ENCODE data around the gene STEAP2.
A peak's percentile ranks its signal among the peaks of the same experiment; 100 is the strongest.
"Not testable (repeated sequence)": the region's sequence is repeated elsewhere in the genome, so short reads cannot be mapped to it uniquely, and the experiment has no call there.

Gene STEAP2

DNA sequence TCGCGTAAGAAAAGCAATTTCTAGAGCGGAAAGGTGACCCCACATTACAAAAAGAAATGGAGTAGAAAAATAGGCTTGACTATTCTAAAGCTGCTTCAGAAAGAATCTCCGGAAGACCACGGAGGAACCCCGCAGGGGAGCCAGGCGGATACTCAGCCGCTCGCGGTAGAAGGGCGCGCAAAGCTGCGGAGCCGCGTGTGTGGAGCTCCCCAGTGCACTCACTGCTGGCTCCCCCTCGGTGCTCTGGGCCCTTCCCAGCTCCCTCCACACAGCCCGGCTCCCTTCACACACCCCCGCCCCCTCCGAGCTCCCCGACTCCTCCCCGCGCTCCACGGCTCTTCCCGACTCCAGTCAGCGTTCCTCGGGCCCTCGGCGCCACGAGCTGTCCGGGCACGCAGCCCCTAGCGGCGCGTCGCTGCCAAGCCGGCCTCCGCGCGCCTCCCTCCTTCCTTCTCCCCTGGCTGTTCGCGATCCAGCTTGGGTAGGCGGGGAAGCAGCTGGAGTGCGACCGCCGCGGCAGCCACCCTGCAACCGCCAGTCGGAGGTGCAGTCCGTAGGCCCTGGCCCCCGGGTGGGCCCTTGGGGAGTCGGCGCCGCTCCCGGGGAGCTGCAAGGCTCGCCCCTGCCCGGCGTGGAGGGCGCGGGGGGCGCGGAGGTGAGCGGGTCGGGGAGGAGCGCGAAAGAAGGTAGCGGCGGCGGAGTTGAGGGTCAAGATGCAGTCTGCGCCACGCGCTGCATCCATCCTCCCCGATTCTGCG is at the start of gene STEAP2:
Gene STEAP2 (plus strand): TSS at position 350 of the 758 bp plus-strand sequence. CDS start 13,343 bp downstream, outside the sequence.
- DNase-seq (ENCODE audit: low read depth, low spot score), result peak; percentile 95

DNA sequence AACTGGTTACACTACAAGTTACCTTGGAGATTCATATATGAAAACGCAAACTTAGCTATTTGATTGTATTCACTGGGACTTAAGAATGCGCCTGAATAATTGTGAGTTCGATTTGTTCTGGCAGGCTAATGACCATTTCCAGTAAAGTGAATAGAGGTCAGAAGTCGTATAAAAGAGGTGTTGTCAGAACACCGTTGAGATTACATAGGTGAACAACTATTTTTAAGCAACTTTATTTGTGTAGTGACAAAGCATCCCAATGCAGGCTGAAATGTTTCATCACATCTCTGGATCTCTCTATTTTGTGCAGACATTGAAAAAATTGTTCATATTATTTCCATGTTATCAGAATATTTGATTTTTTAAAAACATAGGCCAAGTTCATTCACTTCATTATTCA is 48.0 kb upstream of the STEAP2 start:
- no peak for DNase-seq (ENCODE audit: low read depth, low spot score)

DNA sequence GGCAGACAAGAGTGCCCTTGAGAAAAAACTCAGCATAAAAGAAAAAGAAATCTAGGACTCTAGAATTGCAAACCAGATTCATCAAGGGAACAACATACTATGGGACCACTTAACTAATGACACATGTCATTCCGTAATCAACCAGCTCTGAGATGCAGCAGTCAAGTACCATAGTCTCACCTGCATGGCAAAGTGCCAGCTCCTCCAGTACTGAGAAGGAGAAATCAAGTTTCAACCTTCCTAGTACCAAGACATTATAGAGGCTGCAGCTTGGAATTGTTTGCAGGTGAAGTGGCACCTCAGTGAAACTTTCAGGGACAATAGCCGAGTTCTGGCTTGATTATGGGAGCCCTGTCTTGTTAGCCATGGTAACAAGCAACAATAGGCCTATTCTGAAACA is 45.8 kb upstream of the STEAP2 start:
- no peak for DNase-seq (ENCODE audit: low read depth, low spot score)

DNA sequence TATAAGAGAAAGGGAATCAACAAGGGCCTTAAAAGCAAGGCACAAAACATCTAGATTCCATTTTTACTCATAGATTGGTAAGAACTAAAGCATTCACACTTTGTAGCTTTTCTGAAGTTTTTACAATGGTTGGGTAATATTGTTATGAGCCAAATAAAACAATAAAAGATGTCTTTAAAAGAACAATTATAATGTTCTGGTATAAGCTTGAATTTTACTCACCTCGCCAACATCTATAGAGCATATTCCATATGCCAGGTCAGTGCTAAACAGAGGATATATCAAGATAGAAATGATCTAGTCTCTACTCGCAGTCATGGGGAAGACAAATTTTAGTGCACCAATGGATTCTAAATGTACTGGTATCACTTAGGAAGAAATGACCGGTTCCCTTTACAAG is 45.4 kb upstream of the STEAP2 start:
- no peak for DNase-seq (ENCODE audit: low read depth, low spot score)

DNA sequence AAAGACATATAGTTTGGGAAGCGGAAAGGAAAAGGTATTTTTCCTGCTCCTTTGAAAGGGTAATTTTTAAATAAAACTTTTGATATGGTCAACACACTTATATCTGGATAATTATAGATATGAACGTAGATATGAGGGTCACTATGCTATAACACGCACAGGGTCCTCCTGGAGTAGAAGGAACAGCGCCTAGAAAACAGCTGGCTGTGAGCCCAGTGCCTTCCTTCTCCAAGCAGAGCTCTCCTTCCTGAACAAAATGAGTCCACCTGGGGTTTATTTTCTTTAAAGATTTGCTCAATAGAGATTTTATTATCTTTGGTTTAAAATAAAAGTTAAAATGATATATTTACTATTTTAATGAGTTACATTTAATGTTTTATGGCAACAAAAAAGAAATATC is 44.2 kb upstream of the STEAP2 start:
- no peak for DNase-seq (ENCODE audit: low read depth, low spot score)

DNA sequence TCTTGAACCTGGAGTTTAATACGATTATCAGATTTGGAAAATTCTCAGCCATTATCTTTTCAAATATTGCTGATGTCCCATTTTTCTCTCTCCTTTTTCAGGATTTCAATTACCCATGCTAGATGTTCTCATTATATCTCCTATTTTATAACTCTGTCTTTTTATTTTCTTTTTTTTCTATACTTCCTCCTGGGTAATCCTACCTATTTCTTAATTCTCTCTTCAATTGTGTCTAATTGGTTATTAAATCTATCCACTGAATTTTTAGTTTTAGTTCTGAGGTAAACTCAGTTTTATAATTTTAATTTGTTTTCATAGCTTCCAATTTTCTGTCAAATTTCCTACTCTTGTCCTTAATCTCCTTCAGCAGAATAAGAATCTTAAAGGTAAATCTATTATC is 41.6 kb upstream of the STEAP2 start:
- no peak for DNase-seq (ENCODE audit: low read depth, low spot score)

DNA sequence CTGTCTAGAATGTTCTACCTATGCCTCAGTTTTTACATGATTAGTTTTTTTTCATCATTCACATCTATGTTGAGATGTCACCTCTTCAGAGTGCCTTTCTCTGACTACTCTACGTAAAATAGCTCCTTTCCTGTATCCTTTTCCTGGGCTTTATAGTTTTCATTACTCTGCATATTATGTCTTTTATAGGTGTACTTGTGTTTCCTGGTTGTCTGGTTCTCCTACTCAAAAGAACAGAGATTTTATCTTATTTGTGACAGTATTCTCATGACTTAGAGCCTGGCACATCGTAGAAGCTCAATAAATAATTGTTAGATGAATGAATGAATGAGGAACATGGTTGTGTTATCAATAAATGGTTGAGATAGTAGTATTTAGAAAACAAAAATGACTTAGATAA is 39.4 kb upstream of the STEAP2 start:
- no peak for DNase-seq (ENCODE audit: low read depth, low spot score)

DNA sequence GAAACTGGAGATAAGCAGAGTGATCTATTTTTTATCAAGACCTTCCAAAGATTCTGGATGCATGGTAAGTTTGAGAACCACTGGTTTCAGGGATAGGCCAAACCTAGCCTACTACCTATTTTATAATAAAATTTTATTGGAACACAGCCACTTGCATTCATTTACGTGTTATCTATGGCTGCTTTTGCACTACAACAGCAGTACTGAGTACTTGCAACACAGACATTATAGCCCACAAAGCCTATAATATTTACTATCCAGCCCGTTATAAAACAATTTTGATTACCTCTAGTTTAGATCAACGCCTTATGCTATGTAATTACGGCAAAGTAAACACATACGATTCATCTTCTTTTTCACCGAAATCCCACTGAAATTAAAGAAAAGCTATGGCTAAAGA is 38.9 kb upstream of the STEAP2 start:
- DNase-seq (ENCODE audit: low read depth, low spot score), result no peak

DNA sequence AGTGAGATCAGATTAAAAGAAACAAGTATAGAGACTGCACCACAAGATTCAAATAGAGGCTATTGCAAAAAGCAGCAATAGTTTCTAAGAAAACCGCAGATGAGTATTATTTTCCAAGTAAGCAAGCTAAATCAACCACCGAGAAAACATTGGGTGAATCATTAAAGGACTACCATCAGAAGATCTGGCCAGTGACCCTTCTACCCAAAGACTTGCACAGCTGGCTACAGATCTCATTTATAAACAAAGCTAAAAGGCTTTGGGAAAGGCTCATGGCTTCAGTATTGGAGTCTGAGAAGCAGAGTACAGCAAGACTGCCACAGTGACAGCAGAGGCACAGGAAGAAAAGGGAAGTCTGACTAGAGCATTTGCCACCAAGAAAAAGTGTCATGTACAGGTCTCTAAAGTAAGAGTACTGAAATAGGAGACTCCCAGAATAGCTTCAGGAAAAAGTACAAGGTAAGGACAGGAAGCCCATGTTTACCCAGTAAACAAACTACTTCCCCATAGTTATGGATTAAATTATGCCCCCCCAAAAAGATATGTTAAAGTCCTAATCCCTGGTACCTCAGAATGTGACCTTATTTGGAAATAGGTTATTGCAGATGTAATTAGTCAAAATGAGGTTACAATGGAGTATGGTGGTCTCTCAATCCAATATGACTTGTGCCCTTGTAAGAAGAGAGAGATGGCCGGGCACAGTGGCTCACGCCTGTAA is 38.3 kb upstream of the STEAP2 start:
- no peak for DNase-seq (ENCODE audit: low read depth, low spot score)

DNA sequence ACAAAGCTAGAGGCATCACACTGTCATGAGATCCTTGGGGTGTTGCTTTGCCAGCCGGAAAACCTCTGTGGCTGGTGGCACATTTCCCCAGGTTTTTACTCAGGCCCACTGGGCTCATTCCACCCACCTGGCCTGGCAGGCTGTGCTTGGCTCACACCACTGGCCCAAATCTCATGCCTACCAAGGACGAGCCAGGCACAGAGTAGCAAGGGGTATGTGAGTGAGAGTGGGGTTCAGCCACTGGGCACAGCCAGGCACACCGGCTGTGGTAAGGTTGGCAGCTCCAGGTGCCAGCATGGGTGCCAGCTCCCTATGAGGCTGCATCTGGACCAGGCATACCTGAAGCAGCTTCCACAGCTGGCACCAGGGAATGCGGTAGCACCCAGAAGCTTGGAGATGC is 35.9 kb upstream of the STEAP2 start:
- no peak for DNase-seq (ENCODE audit: low read depth, low spot score)

DNA sequence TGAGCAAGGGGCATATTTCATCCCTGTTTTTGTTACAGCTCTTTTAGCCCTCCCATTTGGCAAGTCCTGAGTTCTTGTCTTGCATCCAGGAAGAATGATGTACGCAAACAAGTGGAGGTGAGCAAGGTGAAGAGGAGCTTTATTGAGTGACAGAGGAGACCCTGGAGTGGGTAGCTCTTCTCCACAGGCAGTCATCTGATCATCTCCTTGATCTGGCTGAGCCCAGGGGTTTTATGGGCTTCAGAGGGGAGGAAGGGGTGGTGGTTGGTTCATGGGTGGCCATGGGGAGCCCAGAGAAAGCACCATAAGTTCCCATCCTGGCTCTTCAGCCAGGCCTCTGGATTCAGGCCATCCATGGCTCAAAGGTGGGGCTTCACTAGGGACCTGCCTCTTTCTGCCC is 35.3 kb upstream of the STEAP2 start:
- no peak for DNase-seq (ENCODE audit: low read depth, low spot score)

DNA sequence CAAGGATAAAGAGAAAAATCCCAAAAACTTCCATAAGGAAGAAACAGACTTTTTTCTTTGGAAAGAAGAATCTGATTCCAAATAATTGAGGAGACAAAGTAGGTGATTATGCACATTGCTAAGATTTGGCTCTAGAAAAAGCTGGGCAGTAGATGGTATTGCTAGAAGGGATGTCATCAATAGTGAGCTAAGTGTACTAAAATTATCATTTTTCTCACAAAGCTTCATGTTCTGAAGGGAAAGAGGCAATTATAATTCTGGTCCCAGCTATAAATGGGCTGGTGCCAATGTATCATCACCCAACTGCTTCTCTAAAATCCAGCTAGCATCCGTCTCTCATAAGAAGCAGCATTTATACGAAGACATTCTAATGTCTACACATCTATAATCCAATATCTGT is 33.4 kb upstream of the STEAP2 start:
- DNase-seq (ENCODE audit: low read depth, low spot score), result no peak

DNA sequence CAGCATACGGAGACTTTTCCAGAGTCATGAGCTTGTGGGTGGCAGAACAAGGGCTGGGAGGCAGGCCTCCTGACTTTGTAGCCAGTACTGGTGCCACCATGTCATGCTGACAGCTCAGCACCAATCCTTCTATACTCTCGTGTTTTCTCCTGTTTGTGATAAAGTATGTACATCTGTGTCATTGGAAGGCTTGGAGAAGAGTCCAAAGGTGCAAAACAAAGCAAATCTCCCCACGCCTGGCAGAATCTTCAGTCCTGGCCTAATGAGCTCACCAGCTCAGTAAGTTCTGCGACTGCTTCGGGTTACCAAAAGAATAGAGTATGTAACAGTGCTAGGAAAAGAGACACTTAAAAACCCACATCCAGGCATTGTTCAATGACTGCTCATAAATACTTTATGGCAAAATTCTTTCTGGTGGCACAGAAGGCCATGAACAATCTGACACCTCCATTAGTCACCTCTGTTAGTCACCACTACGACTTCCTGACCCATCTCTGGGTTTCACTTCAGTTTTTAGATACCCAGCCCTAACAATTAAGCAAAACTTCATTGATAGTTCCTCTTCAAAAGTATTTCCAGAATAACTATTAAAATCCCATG is 32.8 kb upstream of the STEAP2 start:
- DNase-seq (ENCODE audit: low read depth, low spot score), result peak; percentile 70

DNA sequence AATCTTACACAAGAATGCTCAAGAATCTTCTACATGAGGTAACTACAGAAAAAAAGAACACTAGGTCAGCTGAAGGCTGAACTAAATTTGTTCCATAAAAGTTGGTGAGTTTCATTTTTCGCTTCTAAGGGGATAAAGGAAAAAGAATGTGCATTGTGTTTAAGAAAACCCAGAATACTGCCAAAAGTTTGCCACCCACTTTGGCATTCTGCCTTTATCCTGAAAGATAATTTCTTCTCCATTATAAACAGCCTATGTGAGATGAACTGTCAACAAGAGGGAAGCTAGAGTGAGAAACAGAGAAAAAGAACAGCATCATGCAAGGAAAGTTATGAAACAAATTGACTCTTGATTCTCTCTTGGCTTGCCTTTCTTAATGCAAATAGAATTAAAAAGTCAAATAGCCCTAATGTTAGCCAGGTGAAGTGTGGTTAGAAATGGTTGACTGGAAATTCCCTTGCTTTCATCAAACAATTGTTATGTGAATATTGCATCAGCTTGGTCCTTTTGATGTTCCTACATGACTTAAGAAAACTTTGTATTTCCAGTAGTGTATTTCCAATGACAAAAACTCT is 31.4 kb upstream of the STEAP2 start:
- DNase-seq (ENCODE audit: low read depth, low spot score), result peak; percentile 26

DNA sequence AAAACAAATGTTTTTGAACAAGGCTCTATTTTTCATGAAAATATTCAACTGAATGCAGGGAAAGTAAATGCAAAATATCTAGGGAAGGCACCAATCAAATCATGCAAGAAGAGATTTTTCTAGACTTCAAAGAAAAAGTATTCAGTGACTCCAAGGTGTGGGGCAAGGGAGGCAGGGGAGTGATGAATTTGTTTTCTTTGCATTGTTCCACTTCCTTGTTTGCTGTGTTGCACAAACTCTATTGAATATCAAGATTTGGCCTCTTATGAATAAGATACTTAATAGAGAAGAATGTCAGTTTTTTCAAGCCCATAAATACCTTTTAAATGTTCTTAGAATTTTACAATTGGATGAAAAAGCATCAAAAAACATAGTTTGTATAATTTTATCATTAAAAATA is 30.9 kb upstream of the STEAP2 start:
- DNase-seq (ENCODE audit: low read depth, low spot score), result no peak

DNA sequence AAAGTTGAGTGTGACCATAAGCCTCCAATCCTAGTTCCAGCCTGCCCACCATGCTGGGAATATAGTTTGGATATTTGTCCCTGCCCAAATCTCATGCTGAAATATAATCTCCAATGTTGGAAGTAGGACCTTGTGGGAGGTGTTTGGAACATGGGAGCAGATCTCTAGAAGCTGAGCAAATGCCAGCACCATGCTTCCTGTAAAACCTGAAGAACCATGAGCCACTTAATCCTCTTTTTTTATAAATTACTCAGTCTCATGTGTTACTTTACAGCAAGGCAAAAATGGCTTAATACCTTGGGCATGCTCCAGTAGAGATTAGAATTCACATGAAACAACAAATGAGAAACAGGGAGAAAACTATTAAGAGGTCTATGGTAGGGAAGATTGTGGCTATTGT is 30.1 kb upstream of the STEAP2 start:
- DNase-seq (ENCODE audit: low read depth, low spot score), result no peak

DNA sequence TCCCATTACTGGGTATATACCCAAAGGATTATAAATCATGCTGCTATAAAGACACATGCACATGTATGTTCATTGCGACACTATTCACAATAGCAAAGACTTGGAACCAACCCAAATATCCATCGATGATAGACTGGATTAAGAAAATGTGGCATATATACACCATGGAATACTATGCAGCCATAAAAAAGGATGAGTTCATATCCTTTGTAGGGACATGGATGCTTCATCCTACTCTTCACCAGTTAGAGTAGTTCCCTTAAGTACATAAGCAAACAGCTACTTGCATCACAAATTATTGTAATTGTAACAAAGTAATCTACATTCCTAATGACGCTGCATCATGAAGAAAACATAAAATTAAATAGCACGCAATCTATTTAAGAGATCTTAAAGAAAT is 25.2 kb upstream of the STEAP2 start:
- not testable (repeated sequence) for DNase-seq (ENCODE audit: low read depth, low spot score)

DNA sequence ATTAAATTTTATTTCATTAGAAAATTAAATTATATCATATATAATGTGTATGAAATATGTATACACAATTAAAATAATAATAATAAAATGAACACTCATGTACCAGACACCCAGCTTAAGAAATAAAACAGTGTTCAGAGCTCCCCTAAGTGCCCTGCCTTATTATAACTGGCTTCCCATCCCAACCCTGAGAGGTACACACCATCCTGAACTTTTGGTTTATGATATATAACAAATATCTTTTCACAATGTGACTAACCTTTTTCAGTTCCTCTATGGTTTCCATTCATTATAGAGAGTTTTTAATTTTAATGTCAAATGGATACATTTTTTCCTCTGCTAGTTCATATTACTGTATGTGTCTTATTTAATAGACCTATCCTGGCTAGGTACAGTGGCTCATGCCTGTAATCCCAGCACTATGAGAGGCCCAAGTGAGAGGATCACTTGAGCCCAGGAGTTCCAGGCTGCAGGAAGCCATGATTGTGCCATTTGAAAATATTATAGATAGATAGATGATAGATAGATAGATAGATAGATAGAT is 24.0 kb upstream of the STEAP2 start:
- DNase-seq (ENCODE audit: low read depth, low spot score), result no peak

DNA sequence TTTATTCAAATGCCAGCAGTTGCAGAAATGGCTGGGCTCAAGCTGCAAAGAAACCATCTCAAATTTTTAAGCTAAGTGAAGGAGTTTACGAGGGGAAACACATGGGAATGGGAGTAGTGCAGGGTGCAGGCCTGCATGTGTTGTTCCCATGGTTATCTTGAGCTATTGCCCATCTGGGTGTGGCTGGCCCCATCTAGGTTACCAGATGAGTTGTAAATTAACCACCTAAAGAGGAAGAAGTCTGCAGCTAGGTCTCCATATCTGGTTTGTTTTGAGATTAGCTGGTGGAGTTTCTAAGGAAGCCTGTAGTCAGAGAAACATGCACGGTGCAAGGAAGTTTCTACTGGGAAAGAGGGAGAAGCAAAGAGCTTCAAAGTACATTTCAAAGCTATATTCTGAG is 23.3 kb upstream of the STEAP2 start:
- no peak for DNase-seq (ENCODE audit: low read depth, low spot score)

DNA sequence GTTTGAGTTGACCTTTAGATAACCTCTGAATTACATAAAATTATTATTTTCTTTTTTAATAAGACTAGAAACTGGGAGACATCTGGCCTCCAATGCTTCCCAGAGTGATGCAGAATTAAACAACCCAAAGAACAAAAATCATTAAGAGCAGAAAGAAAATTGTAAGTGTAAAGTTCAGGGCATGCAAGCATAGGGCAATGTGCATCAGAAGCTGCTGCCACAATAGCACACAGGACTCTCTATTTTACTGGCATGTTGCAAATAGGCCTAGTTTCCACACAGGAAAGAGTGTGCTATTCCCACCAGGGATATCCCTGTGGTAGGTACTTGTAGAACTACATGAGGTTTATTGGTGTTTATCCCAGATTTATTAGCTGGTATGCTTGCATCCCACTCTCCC is 20.5 kb upstream of the STEAP2 start:
- no peak for DNase-seq (ENCODE audit: low read depth, low spot score)

DNA sequence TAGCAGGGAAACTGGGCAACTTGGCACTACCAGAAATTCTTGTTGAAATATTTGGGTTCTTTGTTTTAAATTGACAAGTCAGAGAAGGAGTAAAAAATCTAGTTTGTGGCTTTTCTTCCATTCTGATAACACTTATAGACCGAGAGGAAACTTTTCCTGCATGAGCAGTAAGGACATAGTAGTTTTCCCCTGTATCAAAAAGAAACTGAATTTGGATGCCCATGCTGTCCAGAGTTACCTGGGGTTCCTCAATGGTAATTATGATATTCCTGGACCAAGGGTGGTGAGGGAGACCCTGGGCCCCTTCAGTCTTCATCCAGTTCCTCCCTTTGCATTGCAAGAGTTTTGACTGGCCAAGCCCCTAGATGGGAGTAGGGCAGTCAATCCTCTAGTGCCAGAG is 19.9 kb upstream of the STEAP2 start:
- no peak for DNase-seq (ENCODE audit: low read depth, low spot score)

Data from astrocyte of the hippocampus (primary cell).